ENCODE measurements around the gene PTGER1. TPM values are rescaled to one million over a fixed set of nuclear protein-coding genes. Genes with fewer than 3 reads are reported as not detected.

PTGER1 gene
- total RNA-seq, 3 donors from 2014 or later (not counting 1 experiment from before 2014, with no cell fraction given), result 0.35 to 0.73 TPM; not detected in 1

GRCh38 chr19:14487370-14488125, 12.4 kb upstream of the PTGER1 start:
- Mint-ChIP-seq H3K4me1 (peaks cover 6 to 12% of the 10 kb centered on the region in 2 donors), H3K27me3 (ENCODE audit: low read depth in 2 of 2) (no peaks in the 10 kb centered on the region), H3K27ac (no peak overlapping the region), H3K36me3 (no peaks in the 10 kb centered on the region), H3K9me3 (no peaks in the 10 kb centered on the region), H3K4me3 (no peak overlapping the region)
- Histone ChIP-seq H3K27me3 (ENCODE audit: control insufficient read depth, insufficient read depth, low read length) (no peaks in the 10 kb centered on the region), H3K4me3 (ENCODE audit: low read length) (no peak overlapping the region), H3K4me1 (ENCODE audit: control insufficient read depth, insufficient read depth, low read length) (peaks cover 5% of the 10 kb centered on the region), H3K27ac (ENCODE audit: low read length) (no peak overlapping the region), H3K9me3 (ENCODE audit: control insufficient read depth, insufficient read depth, low read length) (no peaks in the 10 kb centered on the region), H3K36me3 (ENCODE audit: control insufficient read depth, insufficient read depth, low read length) (no peaks in the 10 kb centered on the region)
- ATAC-seq (no peak), DNase-seq (no peak)
- intact Hi-C loops (cut with micrococcal nuclease), result loop anchor here (2.0 kb wide), 1 partner anchor 291 kb away; no protein-coding TSS in a partner anchor
- 93% methylated on average over 15 of the region's 16 CpGs for WGBS (ENCODE audit: insufficient coverage)
- no peak for TF ChIP-seq CTCF (IDR thresholded peaks at IDR 0.05)

- no peaks in the 10 kb centered on the region for H3K27me3 ChIP-seq (ENCODE audit: control insufficient read depth, insufficient read depth, low read length)
- 95% methylated on average over 18 of the region's 18 CpGs for WGBS (ENCODE audit: insufficient coverage)
- H3K9me3 ChIP-seq (ENCODE audit: control insufficient read depth, insufficient read depth, low read length), result no peaks in the 10 kb centered on the region
- H3K4me3 Mint-ChIP-seq, result no peak overlapping the region
- intact Hi-C loops (cut with micrococcal nuclease), result no loop called here
- H3K27ac ChIP-seq (ENCODE audit: low read length), result no peak overlapping the region
- H3K27me3 Mint-ChIP-seq (ENCODE audit: low read depth in 2 of 2), result no peaks in the 10 kb centered on the region
- H3K4me3 ChIP-seq (ENCODE audit: low read length), result no peak overlapping the region
- ATAC-seq (no peak), DNase-seq (no peak)
- H3K4me1 ChIP-seq (ENCODE audit: control insufficient read depth, insufficient read depth, low read length), result peaks cover 20% of the 10 kb centered on the region
- TF ChIP-seq CTCF (IDR thresholded peaks at IDR 0.05), result no peak
- no peaks in the 10 kb centered on the region for H3K36me3 Mint-ChIP-seq
- no peaks in the 10 kb centered on the region for H3K9me3 Mint-ChIP-seq
- H3K36me3 ChIP-seq (ENCODE audit: control insufficient read depth, insufficient read depth, low read length), result peaks cover 13% of the 10 kb centered on the region
- H3K4me1 Mint-ChIP-seq, result peaks cover 6 to 14% of the 10 kb centered on the region in 2 donors
- no peak overlapping the region for H3K27ac Mint-ChIP-seq
Observed at GRCh38 chr19:14482172-14482941, 7.2 kb upstream of the PTGER1 start.

GRCh38 chr19:14480700-14481079, 5.5 kb upstream of the PTGER1 start:
- Histone ChIP-seq H3K9me3 (ENCODE audit: control insufficient read depth, insufficient read depth, low read length) (no peaks in the 10 kb centered on the region), H3K27ac (ENCODE audit: low read length) (no peak overlapping the region), H3K4me1 (ENCODE audit: control insufficient read depth, insufficient read depth, low read length) (peaks cover 32% of the 10 kb centered on the region), H3K36me3 (ENCODE audit: control insufficient read depth, insufficient read depth, low read length) (peaks cover 13% of the 10 kb centered on the region), H3K27me3 (ENCODE audit: control insufficient read depth, insufficient read depth, low read length) (no peaks in the 10 kb centered on the region), H3K4me3 (ENCODE audit: low read length) (no peak overlapping the region)
- peak in 1 of 2 donors; percentile 26 for DNase-seq
- no peak for TF ChIP-seq CTCF (IDR thresholded peaks at IDR 0.05)
- no peaks in the 10 kb centered on the region for H3K36me3 Mint-ChIP-seq
- ATAC-seq, result no peak
- intact Hi-C loops (cut with micrococcal nuclease), result no loop called here
- 88% methylated on average over 4 of the region's 5 CpGs for WGBS (ENCODE audit: insufficient coverage)
- no peaks in the 10 kb centered on the region for H3K9me3 Mint-ChIP-seq
- no peak overlapping the region for H3K27ac Mint-ChIP-seq
- peaks cover 12 to 20% of the 10 kb centered on the region in 2 donors for H3K4me1 Mint-ChIP-seq
- H3K4me3 Mint-ChIP-seq, result no peak overlapping the region
- H3K27me3 Mint-ChIP-seq (ENCODE audit: low read depth in 2 of 2), result no peaks in the 10 kb centered on the region

All from natural killer cell (primary cell).